Keratinocyte (primary cell): ENCODE results near the gene MPPE1.

Source experiments
- EZH2 ChIP-seq: IDR thresholded peaks from one replicate; pipeline ENCODE4 v1.6.1; 2012; ENCODE audit warnings: inconsistent platforms, mild to moderate bottlenecking, low read length, moderate library complexity
- TF ChIP-seq, protein P1 (sequence below), 3 experiments: IDR thresholded peaks in 1 of 3; conservative IDR thresholded peaks in 1 of 3; optimal IDR thresholded peaks in 1 of 3; 2 replicates in 2 of 3; 3 replicates in 1 of 3; pipeline versions ENCODE3 to v1.5.1; 2011; ENCODE audit warnings: low read length in 3 of 3, mild to moderate bottlenecking in 3 of 3, moderate library complexity in 2 of 3, control low read depth in 1 of 3, inconsistent platforms in 1 of 3; ENCODE audit not compliant: insufficient read depth in 2 of 3; ENCODE audit errors: extremely low read depth in 1 of 3

DNA sequence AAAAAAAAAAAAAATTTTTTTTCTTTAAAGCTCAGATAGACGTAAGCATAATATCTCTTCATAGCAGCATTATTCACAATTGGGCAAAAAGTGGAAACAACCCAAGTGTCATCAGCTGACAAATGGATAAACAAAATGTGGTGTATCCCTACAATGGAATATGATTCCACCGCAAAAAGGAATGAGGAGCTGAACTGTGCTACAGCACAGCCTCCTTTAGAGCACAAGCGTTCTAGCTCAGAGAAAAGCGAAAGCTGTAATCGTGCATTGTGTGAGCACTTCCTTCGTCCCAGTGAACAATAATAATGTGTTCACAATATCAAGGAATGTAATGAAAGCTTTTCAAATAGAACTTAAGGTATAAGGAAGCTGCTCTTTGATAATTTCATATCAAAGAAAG, 68.6 kb downstream of the MPPE1 start:
- TF ChIP-seq, protein P1, sequence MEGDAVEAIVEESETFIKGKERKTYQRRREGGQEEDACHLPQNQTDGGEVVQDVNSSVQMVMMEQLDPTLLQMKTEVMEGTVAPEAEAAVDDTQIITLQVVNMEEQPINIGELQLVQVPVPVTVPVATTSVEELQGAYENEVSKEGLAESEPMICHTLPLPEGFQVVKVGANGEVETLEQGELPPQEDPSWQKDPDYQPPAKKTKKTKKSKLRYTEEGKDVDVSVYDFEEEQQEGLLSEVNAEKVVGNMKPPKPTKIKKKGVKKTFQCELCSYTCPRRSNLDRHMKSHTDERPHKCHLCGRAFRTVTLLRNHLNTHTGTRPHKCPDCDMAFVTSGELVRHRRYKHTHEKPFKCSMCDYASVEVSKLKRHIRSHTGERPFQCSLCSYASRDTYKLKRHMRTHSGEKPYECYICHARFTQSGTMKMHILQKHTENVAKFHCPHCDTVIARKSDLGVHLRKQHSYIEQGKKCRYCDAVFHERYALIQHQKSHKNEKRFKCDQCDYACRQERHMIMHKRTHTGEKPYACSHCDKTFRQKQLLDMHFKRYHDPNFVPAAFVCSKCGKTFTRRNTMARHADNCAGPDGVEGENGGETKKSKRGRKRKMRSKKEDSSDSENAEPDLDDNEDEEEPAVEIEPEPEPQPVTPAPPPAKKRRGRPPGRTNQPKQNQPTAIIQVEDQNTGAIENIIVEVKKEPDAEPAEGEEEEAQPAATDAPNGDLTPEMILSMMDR (optimal IDR thresholded peaks at IDR 0.05 in 1 of 3, IDR thresholded peaks at IDR 0.05 in 1 of 3, conservative IDR thresholded peaks at IDR 0.05 in 1 of 3; ENCODE audit: extremely low read depth in 1 of 3, insufficient read depth in 2 of 3, low read length in 3 of 3), result no peak
- TF ChIP-seq EZH2, result no peak
